WTC11 (cell line): ENCODE measurements around the gene DISC1.

Source experiments
- ATF6 ChIP-seq: sonication (generic); formaldehyde crosslinking; IDR thresholded peaks from 2 replicates; pipeline ENCODE4 v1.8.1; 2023; ENCODE audit warnings: mild to moderate bottlenecking, missing genetic modification reagents
- ESRRA ChIP-seq: sonication (generic); formaldehyde crosslinking; IDR thresholded peaks from 2 replicates; pipeline ENCODE4 v1.8.1; 2022; ENCODE audit warnings: mild to moderate bottlenecking, missing genetic modification reagents, borderline replicate concordance
- HMGXB4 ChIP-seq: sonication (generic); formaldehyde crosslinking; IDR thresholded peaks from 2 replicates; pipeline ENCODE4 v1.8.1; 2023; ENCODE audit warnings: mild to moderate bottlenecking, moderate library complexity, missing genetic modification reagents
- PRRX2 ChIP-seq: fragments of 250-450 bp; sonication (Bioruptor Pico); IDR thresholded peaks from 2 replicates; pipeline ENCODE4 v1.8.0; 2021; ENCODE audit warnings: mild to moderate bottlenecking
- TCF7 ChIP-seq: sonication (generic); formaldehyde crosslinking; IDR thresholded peaks from 2 replicates; pipeline ENCODE4 v1.8.0; 2022; ENCODE audit warnings: mild to moderate bottlenecking, low read depth, missing genetic modification reagents, moderate library complexity
- ZBTB21 ChIP-seq: sonication (generic); formaldehyde crosslinking; IDR thresholded peaks from 2 replicates; pipeline ENCODE4 v1.8.1; 2023; ENCODE audit warnings: mild to moderate bottlenecking, missing genetic modification reagents, borderline replicate concordance
- ZNF263 ChIP-seq: sonication (generic); formaldehyde crosslinking; IDR thresholded peaks from 2 replicates; pipeline ENCODE4 v1.8.1; 2022; ENCODE audit warnings: low read depth, mild to moderate bottlenecking, moderate library complexity, missing genetic modification reagents
- ZNF416 ChIP-seq: fragments of 250-450 bp; sonication (Bioruptor Pico); IDR thresholded peaks from 2 replicates; pipeline ENCODE4 v1.9.0; 2021; ENCODE audit warnings: mild to moderate bottlenecking, inconsistent platforms
- TF ChIP-seq, protein P1 (sequence below): sonication (generic); formaldehyde crosslinking; IDR thresholded peaks from 2 replicates; pipeline ENCODE4 v1.8.1; 2022; ENCODE audit warnings: low read depth, mild to moderate bottlenecking, moderate library complexity, missing genetic modification reagents, borderline replicate concordance
- TF ChIP-seq, protein P2 (sequence below): sonication (generic); formaldehyde crosslinking; IDR thresholded peaks from 2 replicates; pipeline ENCODE4 v1.8.0; 2022; ENCODE audit warnings: mild to moderate bottlenecking, missing genetic modification reagents
- TF ChIP-seq, protein P3 (sequence below): fragments of 200-600 bp; IDR thresholded peaks from 2 replicates; pipeline ENCODE4 v1.8.0; 2022; ENCODE audit warnings: antibody characterized with exemption

- TF ChIP-seq ZNF263 (no peak), ATF6 (CRISPR knock-in tag) (no peak), ESRRA (no peak), TCF7 (CRISPR knock-in tag) (no peak), ZNF416 (CRISPR knock-in tag) (no peak), ZBTB21 (no peak), PRRX2 (no peak), HMGXB4 (CRISPR knock-in tag) (no peak)
- TF ChIP-seq, protein P1, sequence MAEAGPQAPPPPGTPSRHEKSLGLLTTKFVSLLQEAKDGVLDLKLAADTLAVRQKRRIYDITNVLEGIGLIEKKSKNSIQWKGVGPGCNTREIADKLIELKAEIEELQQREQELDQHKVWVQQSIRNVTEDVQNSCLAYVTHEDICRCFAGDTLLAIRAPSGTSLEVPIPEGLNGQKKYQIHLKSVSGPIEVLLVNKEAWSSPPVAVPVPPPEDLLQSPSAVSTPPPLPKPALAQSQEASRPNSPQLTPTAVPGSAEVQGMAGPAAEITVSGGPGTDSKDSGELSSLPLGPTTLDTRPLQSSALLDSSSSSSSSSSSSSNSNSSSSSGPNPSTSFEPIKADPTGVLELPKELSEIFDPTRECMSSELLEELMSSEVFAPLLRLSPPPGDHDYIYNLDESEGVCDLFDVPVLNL (CRISPR knock-in tag), result no peak
- TF ChIP-seq, protein P2, sequence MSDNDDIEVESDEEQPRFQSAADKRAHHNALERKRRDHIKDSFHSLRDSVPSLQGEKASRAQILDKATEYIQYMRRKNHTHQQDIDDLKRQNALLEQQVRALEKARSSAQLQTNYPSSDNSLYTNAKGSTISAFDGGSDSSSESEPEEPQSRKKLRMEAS (CRISPR knock-in tag), result no peak
- TF ChIP-seq, protein P3, sequence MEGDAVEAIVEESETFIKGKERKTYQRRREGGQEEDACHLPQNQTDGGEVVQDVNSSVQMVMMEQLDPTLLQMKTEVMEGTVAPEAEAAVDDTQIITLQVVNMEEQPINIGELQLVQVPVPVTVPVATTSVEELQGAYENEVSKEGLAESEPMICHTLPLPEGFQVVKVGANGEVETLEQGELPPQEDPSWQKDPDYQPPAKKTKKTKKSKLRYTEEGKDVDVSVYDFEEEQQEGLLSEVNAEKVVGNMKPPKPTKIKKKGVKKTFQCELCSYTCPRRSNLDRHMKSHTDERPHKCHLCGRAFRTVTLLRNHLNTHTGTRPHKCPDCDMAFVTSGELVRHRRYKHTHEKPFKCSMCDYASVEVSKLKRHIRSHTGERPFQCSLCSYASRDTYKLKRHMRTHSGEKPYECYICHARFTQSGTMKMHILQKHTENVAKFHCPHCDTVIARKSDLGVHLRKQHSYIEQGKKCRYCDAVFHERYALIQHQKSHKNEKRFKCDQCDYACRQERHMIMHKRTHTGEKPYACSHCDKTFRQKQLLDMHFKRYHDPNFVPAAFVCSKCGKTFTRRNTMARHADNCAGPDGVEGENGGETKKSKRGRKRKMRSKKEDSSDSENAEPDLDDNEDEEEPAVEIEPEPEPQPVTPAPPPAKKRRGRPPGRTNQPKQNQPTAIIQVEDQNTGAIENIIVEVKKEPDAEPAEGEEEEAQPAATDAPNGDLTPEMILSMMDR, result no peak
These were observed 187.9 kb downstream of the DISC1 start for GRCh38 chr1:231814521-231814920.
